PC-3 (cell line): ENCODE data around the gene PPP1R3G. TPM values are rescaled to one million over a fixed set of nuclear protein-coding genes. Genes with fewer than 3 reads are reported as not detected.

Source experiments
- ATAC-seq: fragments of 200-7000 bp; cut with Tn5 transposase; 2 replicates; pipeline ENCODE4 v1.9.1; 2020; ENCODE audit warnings: mild to moderate bottlenecking, moderate library complexity
- BruUV-seq: library from RNA; stranded (reverse); fragments of 400-500 nt; replicated peaks from 2 replicates; lab custom pipeline; 2021; lab: Mats Ljungman, UMichigan
- CTCF ChIA-PET: fragments of 300-600 bp; sonication (Branson Sonifier 250); formaldehyde crosslinking; loops from one replicate; lab custom pipeline; 2022; ENCODE audit warnings: antibody characterized with exemption; lab: Charles Lee
- POLR2A ChIA-PET: fragments of 300-600 bp; sonication (Branson Sonifier 250); formaldehyde crosslinking; loops from one replicate; lab custom pipeline; 2022; ENCODE audit warnings: antibody characterized with exemption; ENCODE audit not compliant: unreplicated experiment; lab: Charles Lee
- DNase-seq: peaks from one replicate; pipeline ENCODE4 v3.0.0-alpha.2; 2015
- H2AFZ ChIP-seq: fragments of 300-600 bp; sonication (generic); 2 replicates; pipeline ENCODE4 v1.6.0; 2016; ENCODE audit warnings: antibody characterized with exemption, low read length
- H3F3A ChIP-seq: fragments of 300-600 bp; sonication (generic); one replicate; pipeline ENCODE4 v1.6.0; 2017; ENCODE audit warnings: antibody characterized with exemption, low read length, control low read depth, mild to moderate bottlenecking; ENCODE audit not compliant: unreplicated experiment
- H3K27ac ChIP-seq: fragments of 300-600 bp; sonication (generic); 2 replicates; pipeline ENCODE4 v1.5.1; 2016; ENCODE audit warnings: mild to moderate bottlenecking, low read length
- H3K27me3 ChIP-seq: fragments of 300-600 bp; sonication (generic); 2 replicates; pipeline ENCODE4 v1.6.1; 2016; ENCODE audit warnings: low read length, mixed read lengths
- H3K36me3 ChIP-seq: fragments of 300-600 bp; sonication (generic); 2 replicates; pipeline ENCODE4 v1.6.1; 2016; ENCODE audit warnings: low read depth, mixed run types, low read length, mixed read lengths
- H3K4me1 ChIP-seq: fragments of 300-600 bp; sonication (generic); 2 replicates; pipeline ENCODE4 v1.5.1; 2016; ENCODE audit warnings: low read length; ENCODE audit not compliant: insufficient read depth
- H3K4me2 ChIP-seq: fragments of 300-600 bp; sonication (generic); 2 replicates; pipeline ENCODE4 v1.6.0; 2016; ENCODE audit warnings: low read length
- H3K4me3 ChIP-seq: fragments of 300-600 bp; sonication (generic); 2 replicates; pipeline ENCODE4 v1.5.1; 2016; ENCODE audit warnings: mild to moderate bottlenecking, low read length, mixed read lengths
- H3K79me2 ChIP-seq: fragments of 300-600 bp; sonication (generic); 2 replicates; pipeline ENCODE4 v1.6.1; 2017; ENCODE audit warnings: low read length, mixed read lengths
- H3K9ac ChIP-seq: fragments of 300-600 bp; sonication (generic); 2 replicates; pipeline ENCODE4 v1.6.0; 2016; ENCODE audit warnings: mild to moderate bottlenecking, low read length
- H3K9me2 ChIP-seq: fragments of 300-600 bp; sonication (generic); replicated peaks from 2 replicates; pipeline ENCODE4 v1.6.1; 2016; ENCODE audit warnings: mixed run types, low read length, mixed read lengths
- H3K9me3 ChIP-seq: fragments of 300-600 bp; sonication (generic); 2 replicates; pipeline ENCODE4 v1.6.1; 2016; ENCODE audit warnings: low read length, mixed read lengths
- H4K20me1 ChIP-seq: fragments of 300-600 bp; sonication (generic); 2 replicates; pipeline ENCODE4 v1.6.1; 2016; ENCODE audit warnings: low read length, mixed read lengths
- EZH2 ChIP-seq: fragments of 300-600 bp; sonication (generic); IDR thresholded peaks from one replicate; pipeline ENCODE4 v1.6.1; 2017; ENCODE audit warnings: antibody characterized with exemption, mild to moderate bottlenecking, low read length; ENCODE audit not compliant: unreplicated experiment
- EZH2phosphoT487 ChIP-seq: fragments of 300-600 bp; sonication (generic); IDR thresholded peaks from 2 replicates; pipeline ENCODE4 v1.6.1; 2018; ENCODE audit warnings: mild to moderate bottlenecking, antibody characterized with exemption, low read length, borderline replicate concordance
- intact Hi-C: fragments of 100-400 bp; cut with micrococcal nuclease; formaldehyde crosslinking; loops from 2 replicates; pipeline ENCODE4 v1.9.0; 2023
- total RNA-seq: library from RNA; depleted of rRNA; stranded (reverse); fragments of >200 nt; gene quantifications from 2 replicates; pipeline ENCODE4 v1.2.3, GENCODE V29; 2014
- TF ChIP-seq, protein P1 (sequence below): fragments of 300-600 bp; sonication (generic); conservative IDR thresholded peaks from 2 replicates; pipeline ENCODE4 v1.5.1; 2017; ENCODE audit warnings: antibody characterized with exemption, low read depth, mild to moderate bottlenecking, low read length

PPP1R3G gene
- total RNA-seq, 1 experiment from 2014 or later = 2.8 TPM

DNA sequence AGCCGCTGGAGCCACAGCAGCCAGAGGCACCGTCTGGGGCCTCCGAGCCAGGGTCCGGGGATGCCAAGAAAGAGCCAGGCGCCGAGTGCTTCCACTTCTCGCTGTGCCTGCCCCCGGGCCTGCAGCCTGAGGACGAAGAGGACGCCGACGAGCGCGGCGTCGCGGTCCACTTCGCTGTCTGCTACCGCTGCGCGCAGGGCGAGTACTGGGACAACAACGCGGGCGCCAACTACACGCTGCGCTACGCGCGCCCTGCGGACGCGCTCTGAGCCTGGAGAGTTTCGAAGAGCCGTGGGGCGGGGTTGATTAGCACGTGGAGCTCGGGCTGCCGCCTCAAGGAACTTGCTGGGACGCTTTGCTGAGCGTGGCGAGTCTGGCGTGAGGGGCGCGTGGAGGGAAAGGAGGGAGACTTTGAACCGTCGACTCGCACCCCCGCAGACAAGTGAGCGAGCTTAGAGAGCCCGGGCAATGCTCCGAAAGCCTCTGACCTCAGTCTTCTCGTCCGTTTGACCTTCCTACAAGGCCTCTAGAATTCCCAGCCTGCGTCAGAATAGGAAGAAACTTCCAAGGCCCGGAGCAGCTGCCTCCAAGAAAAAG is 1.3 kb downstream of the PPP1R3G start:
- no peaks in the 10 kb centered on the region for H3F3A ChIP-seq
- no peak overlapping the region for H3K9ac ChIP-seq
- no peak for ATAC-seq
- DNase-seq = no peak
- no peak overlapping the region for H3K27ac ChIP-seq
- H3K27me3 ChIP-seq = no peaks in the 10 kb centered on the region
- no peaks in the 10 kb centered on the region for H3K9me2 ChIP-seq
- no peaks in the 10 kb centered on the region for H3K36me3 ChIP-seq
- POLR2A ChIA-PET = no interaction called here
- no peaks in the 10 kb centered on the region for H3K79me2 ChIP-seq
- H3K4me1 ChIP-seq = peaks cover 30% of the 10 kb centered on the region
- H2AFZ ChIP-seq = no peak overlapping the region
- H4K20me1 ChIP-seq = no peaks in the 10 kb centered on the region
- peak overlapping the region; percentile 95 for H3K4me2 ChIP-seq
- H3K9me3 ChIP-seq = no peaks in the 10 kb centered on the region
- no TSS peak for BruUV-seq
- intact Hi-C loops = no loop called here
- CTCF ChIA-PET = no interaction called here
- TF ChIP-seq EZH2 (no peak), EZH2phosphoT487 (no peak)
- TF ChIP-seq, protein P1, sequence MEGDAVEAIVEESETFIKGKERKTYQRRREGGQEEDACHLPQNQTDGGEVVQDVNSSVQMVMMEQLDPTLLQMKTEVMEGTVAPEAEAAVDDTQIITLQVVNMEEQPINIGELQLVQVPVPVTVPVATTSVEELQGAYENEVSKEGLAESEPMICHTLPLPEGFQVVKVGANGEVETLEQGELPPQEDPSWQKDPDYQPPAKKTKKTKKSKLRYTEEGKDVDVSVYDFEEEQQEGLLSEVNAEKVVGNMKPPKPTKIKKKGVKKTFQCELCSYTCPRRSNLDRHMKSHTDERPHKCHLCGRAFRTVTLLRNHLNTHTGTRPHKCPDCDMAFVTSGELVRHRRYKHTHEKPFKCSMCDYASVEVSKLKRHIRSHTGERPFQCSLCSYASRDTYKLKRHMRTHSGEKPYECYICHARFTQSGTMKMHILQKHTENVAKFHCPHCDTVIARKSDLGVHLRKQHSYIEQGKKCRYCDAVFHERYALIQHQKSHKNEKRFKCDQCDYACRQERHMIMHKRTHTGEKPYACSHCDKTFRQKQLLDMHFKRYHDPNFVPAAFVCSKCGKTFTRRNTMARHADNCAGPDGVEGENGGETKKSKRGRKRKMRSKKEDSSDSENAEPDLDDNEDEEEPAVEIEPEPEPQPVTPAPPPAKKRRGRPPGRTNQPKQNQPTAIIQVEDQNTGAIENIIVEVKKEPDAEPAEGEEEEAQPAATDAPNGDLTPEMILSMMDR = no peak
- H3K4me3 ChIP-seq = peak overlapping the region; percentile 78

- no TSS peak for BruUV-seq
- Histone ChIP-seq H3K9ac (no peak overlapping the region), H3K79me2 (no peaks in the 10 kb centered on the region), H3K27ac (no peak overlapping the region), H3K4me3 (no peak overlapping the region), H3K4me1 (peaks cover 20% of the 10 kb centered on the region), H4K20me1 (no peaks in the 10 kb centered on the region), H2AFZ (no peak overlapping the region), H3K36me3 (no peaks in the 10 kb centered on the region), H3K4me2 (no peak overlapping the region), H3K9me3 (no peaks in the 10 kb centered on the region), H3K9me2 (no peaks in the 10 kb centered on the region), H3F3A (no peaks in the 10 kb centered on the region), H3K27me3 (no peaks in the 10 kb centered on the region)
- DNase-seq = no peak
- POLR2A ChIA-PET = no interaction called here
- no peak for ATAC-seq
- TF ChIP-seq EZH2phosphoT487 (no peak), EZH2 (no peak)
- TF ChIP-seq, protein P1 = no peak
- intact Hi-C loops = no loop called here
- CTCF ChIA-PET = no interaction called here
These were observed 2.2 kb downstream of the PPP1R3G start for GRCh38 chr6:5087389-5087788.

GRCh38 chr6:5088780-5089179 is 3.6 kb downstream of the PPP1R3G start:
- H3K27me3 ChIP-seq = no peaks in the 10 kb centered on the region
- H3K4me3 ChIP-seq = no peak overlapping the region
- H3K9me3 ChIP-seq = no peaks in the 10 kb centered on the region
- intact Hi-C loops = no loop called here
- H3K79me2 ChIP-seq = no peaks in the 10 kb centered on the region
- ATAC-seq (no peak), DNase-seq (no peak)
- H4K20me1 ChIP-seq = no peaks in the 10 kb centered on the region
- no peak overlapping the region for H3K27ac ChIP-seq
- no peak overlapping the region for H2AFZ ChIP-seq
- no peaks in the 10 kb centered on the region for H3F3A ChIP-seq
- no TSS peak for BruUV-seq
- H3K4me1 ChIP-seq = peaks cover 9% of the 10 kb centered on the region; the same call in 1 of the 2 replicates
- no peaks in the 10 kb centered on the region for H3K36me3 ChIP-seq
- no peak overlapping the region for H3K4me2 ChIP-seq
- no peaks in the 10 kb centered on the region for H3K9me2 ChIP-seq
- TF ChIP-seq, protein P1 = no peak
- TF ChIP-seq EZH2 (no peak), EZH2phosphoT487 (no peak)
- POLR2A ChIA-PET = no interaction called here
- no peak overlapping the region for H3K9ac ChIP-seq
- CTCF ChIA-PET = no interaction called here
